GM19452 (cell line): Measurements from ENCODE around the gene PPP1R1A.

Experiments used
- ATAC-seq: cut with Tn5 transposase; IDR thresholded peaks from one replicate; pipeline ENCODE4 v1.9.1; 2021; ENCODE audit not compliant: unreplicated experiment

Gene PPP1R1A, protein sequence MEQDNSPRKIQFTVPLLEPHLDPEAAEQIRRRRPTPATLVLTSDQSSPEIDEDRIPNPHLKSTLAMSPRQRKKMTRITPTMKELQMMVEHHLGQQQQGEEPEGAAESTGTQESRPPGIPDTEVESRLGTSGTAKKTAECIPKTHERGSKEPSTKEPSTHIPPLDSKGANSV

DNA sequence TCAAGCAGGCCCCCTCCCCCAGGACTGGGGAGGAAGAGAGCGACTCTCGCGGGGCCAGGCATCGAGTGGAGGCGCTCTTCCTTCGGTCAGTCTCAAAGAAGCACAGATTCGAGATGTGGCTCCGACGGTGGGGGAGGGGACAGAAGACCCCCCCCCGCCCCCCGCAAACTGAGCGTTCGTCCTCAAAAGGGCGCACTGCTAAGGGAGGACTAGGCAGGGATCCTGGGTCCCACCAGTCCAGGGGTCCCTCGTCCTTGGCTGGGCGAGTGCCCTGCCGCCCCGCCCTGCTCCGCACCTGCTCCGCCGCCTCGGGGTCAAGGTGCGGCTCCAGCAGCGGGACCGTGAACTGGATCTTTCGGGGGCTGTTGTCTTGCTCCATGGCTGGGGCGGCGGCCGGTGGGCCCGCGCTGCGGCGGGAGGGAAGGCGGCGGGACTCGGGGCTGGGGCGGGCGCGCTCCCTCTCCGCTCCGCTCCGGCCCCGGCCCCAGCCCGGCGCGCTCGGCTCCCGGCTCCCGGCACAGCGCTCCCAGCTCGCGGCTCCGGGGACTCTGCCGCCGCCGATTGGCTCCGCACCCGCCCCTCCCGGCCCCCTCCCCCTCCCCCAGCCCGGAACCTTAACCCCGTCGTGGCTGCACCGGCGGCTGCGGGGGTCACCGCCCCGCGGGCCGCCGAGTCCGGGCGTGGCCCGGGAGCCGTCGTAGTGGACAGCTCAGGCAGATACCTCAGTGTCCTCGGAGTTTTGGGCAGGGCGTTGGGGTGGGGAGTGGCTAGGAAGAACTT is at the start of gene PPP1R1A:
TSS of gene PPP1R1A (minus strand) at position 550 of the 780 bp plus-strand sequence. CDS start at position 379, 171 bp downstream.
- no peak for ATAC-seq

DNA sequence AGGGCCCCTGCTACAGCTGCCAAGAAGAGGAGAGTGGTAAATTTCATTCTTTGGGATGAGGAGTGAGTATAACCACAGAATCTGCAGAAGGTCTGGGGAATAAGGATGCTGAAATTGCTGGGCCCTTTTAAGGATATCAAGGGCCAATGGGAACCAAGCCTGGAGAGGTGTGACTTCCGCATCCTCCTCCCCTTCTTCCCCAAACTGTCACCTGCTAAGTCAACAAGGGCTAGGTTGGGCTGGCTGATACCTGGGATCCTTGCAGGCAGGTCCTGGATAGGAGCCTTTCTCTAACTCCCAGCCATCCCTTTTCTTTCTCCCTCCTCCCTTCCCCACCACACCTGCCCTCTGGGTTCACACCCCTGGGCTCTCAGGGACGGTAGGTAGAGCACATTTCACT is 46.3 kb upstream of the PPP1R1A start, which contains the start of gene LACRT:
TSS of gene LACRT (minus strand) at position 101 of the 400 bp plus-strand sequence. CDS start at position 47, 54 bp downstream.
- ATAC-seq = no peak

DNA sequence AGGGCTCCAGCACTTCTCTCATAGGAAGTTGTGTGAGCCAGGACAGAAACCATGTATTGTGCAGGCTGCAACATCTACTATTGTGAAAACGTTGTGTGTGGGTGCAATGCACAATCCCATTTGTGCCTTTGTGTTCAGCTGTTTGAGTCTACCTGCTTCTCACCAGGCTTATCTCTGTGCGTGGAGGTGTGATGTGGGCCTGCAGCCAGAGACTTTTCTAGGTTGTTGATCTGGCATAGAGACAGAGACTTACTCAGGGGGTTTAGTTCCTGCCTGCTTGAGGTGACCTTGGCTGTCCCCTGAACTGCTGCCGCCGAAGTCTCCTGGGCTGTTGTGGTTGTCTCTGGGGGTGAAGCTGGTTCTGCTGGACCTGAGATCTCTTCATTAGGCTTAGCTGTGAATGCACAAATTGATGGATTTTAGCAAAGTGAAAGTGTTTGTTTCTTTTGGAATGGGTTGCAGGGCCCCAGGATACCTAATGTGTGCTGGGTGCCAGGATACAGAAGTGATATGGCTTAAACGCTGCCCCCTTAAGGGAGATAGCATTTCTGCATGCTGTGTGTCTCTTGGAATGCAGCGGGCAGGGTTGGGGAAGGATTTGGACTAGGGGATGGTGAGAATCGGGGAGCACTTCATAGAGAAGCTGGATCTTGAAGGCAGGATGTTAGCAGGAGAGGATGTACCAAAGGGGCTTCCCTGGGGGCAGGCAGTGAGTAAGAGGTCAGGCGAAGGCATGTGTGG is 43.7 kb upstream of the PPP1R1A start:
- ATAC-seq = no peak

DNA sequence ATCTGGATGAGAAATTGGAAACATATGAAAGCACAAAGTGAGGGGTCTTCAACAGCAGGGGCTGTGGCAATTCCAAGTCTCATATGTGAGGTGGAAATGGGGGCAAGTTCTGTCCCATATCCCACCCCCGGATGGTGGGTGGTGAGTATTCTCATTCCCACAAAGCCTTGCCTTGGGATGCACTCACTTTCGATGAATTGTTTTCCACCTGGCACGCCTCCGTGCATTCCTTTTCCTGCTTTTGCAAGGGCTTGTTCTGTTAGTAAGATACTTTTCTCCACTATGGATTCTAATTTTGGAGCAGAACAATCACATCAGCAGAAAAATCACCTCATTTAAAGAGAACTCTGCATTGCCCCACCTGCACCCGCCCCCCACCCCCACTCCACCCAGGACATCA is 43.1 kb upstream of the PPP1R1A start:
- ATAC-seq = no peak

DNA sequence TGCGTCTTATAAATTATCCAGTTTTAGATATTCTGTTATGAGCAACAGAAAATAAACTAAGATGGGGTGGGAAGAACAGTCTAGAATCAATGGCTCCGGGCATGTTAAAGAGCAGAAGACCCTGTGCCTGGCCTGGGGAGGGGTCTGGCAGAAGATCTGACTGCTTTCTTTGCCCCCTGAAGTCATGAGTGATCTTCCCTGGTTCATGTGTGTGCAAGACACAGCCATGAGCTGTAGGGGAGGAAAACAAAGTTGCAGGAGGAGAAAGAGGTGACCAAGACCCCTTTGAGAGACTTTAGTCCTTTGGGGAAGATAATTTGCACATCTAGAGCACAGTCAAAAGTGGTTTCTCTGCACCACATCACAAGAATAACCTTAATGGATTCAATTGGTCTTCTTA is 41.5 kb upstream of the PPP1R1A start:
- ATAC-seq = no peak

DNA sequence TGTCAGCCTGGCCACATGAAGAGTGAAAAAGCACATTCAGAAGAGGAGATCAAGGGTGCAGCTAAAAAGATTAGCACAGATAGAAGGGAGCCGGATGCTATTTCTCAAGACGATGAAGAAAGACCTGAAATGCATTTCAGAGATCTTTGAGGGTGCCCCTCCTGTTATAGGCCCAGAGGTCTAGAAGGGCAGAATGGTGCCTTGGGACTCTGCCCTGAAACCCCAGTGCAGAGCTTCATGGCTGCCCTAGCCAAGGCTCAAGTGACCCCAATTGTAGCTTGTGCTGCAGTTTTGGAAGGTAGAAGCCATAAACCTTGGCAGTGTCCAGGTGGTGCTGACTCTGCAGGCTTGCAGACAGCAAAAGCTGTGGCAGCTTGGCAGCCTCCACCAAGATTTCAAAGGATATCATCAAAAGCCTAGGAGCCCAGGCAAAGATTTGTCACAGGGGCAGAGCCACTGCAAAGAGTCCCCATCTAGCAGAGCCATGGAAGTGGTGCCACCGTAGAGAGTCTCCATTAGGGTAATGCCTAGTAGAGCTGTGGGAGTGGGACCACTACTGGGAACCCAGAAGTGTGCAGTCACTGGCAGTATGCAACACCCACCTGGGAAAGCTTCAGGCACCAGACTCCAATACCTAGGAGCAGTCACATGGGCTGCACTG is 39.9 kb upstream of the PPP1R1A start:
- ATAC-seq = no peak

DNA sequence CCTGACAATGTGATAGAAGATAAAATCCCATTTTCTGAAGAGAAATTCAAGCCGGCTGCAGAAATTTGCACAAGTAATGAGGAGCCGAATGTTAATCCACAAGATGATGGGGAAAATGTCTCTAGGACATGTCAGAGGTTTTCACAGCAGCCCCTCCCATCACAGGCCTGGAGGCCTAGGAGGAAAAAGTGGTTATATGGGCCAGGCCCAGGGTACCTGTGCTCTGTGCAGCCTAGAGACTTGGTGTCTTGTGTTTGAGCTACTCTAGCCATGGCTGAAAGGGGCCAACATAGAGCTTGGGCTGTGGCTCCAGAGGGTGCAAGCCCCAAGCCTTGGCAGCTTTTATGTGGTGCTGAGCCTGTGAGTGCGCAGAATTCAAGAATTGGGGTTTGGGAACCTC is 38.8 kb upstream of the PPP1R1A start:
- ATAC-seq = no peak

DNA sequence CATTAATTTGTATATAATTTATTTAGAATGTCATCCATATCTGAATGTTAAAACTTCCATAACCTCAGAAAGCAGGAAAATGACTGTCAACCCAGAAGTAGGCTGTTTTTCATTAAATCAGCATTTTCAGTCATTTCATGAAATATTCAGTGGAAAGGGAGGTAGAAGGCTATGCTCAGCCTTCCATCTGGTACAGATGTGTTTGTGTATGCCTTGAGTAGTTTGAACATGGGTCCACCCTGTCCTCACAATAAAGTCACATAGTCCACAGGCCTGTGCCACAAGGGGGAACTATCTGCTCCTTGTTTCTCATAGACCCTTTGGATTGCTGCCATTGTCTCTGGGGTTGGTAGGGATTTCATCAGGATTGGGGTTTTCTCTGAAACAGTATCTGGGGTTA is 37.1 kb upstream of the PPP1R1A start:
- no peak for ATAC-seq

DNA sequence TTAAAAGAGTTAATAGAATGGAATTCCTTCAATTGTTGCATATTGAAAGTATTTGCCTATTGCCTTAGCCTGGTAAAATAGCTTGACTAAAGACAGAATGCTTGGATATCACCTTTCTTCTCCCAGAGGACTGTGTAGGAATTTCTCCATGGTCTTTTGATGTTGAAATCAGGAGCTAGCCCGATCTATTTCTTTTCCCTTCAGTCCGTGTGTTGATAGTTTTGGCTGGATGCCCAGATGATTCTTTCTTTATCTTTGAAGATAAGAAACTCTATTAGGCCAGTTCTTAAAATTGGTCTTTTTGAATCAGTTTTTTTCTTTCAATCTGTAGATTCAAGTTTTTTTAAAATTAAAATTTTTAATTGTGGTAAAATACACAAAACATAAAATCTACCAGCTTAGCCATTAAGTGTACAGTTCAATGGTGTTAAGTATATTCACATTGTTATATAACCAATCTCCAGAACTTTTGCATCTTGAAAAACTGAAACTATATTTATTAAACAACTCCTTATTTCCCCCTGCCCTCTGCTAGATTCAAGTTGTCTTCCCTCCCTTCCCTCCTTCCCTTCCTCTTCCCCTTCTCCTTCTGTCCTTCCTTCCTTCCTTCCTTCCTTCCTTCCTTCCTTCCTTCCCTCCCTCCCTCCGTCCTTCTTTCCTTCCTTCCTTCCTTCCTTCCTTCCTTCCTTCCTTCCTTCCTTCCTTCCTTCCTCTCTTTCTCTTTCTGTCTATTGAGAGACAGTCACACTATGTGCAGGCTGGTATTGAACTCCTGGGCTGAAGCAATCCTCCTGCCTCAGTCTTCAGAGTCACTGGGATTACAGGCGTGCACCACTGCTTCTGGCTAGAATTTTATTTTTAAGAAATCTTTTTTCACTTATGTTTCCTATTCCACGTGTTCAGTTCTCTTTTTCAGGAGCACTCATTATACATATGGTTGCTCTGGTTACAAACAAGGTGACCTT is 36.1 kb upstream of the PPP1R1A start:
- ATAC-seq = no peak

DNA sequence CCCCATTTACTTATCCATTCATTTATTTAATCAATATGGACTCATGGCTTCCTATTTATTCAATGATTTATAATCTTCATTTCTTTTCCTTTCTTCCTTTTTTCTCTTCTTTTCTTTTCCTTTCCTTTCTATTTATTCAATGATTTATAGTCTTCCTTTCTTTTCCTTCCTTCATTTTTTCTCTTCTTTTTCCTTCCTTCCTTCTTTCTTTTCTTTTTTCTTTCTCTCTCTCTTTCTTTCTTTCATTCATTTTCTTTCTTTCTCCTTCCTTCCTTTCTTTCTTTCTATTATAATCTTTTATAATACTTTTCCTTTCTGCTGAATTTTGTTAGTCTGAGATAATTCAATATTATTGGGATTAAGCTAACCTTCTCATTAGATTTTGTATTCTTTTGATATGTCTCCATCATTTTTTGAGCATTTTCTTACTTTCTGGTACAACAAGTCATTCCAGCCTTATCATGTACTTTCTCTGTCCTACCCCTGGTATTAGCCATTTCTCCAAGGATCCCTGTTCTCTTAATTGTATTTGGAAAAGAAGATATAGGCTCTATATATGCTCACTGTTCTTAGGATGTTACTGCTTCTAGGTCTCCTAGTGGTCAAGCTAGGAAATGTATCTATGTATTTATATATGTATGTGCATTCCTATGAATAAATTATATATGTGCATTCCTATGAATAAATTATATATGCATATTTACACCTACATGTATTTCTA is 34.2 kb upstream of the PPP1R1A start:
- ATAC-seq = no peak

DNA sequence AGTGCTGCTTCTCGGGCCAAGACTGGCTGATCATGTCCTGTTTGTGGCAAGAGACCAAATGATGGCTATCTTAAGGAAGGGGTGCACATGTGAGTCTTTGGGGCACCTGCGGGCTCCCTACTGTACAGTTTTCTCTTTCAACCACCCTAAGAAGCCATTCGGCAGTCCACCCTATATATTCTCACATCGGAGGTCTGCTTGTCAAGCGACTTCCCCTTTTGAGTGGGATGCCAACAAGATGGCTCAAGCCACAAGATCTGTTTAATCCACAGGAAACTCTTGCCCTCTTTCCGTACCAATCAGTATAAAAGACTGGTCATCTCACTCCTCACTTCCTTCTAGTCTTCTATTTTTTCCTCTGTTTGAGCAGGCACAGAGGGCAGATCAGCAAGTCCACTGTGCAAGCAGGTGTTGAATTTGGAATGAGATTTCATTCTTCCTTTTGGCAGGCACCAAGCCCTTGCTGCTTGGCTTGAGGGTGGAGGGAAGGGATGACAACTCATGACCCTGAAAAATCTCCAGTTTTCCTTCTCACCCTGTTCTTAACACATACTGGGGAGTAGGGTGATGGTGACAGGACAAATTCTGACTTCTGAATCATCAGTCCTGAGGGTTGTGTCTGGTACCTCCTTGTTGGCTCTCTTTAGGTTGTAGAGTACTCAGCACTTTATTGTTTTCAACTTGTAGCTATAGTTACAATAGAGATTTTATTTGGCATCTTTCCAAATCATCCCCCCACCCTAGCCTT is 28.6 kb upstream of the PPP1R1A start:
- ATAC-seq = no peak

DNA sequence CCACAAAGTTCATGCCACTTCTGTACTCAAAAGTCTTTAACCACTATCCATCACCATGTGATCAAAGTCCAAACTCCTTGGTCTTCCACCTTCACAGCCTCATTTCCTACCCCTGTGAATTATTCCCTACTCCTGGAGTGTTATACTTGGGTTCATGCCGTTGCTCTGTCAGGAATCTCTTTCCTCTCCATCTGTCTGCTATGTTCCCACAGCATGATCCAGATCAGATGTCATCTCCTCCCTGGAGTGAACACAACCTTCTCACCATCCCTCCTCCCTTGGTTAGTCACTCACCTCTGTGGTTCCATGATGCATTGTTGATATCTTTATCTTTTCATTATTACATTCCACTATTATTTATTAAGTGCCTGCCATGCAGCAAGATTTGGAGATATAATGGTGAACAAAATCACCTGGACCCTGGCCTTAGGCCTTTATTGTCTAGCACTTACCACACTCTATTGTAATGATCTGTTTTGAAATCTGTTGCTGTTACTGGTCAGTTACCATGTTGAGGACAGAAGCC is 23.8 kb upstream of the PPP1R1A start:
- ATAC-seq = no peak

DNA sequence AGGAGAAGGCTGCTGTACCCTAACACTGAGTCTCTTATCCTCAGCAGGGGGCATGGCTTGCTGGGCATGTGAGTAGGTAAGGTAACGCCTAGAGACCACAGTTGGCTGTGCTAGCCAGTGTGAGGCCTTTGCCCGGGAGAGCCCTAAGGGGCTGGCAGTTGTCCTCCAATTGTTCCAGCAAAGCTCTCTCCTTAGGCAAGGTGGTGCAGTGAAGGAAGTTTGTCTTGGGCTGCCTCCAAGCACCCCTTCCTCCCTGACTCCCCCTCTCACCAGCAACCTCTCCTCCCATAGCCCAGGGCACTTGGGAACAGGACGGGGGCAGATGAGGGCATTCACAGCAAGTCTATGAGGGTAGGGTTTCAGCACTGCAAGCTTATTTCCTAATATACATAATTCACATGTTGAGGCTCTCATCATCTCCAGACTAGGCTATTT is 23.3 kb upstream of the PPP1R1A start:
- ATAC-seq = no peak

DNA sequence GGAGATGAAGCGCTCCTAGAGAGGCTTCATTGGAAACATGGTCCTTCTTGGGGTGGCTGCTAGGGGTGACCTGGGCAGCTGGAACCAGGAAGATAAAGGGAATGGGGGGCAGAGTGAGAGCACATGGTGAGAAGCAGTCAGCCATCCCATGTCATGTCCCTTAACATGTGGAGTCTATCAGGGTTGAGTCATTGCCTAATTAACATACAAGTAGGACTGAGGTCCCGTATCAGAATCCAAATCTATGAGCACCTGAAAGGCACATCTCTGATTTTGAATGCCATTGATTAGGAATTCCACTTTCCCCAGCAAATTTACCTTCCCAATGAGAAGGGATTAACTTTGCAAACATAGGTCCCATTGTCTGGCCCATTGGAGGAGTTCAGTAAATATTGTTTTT is 20.3 kb upstream of the PPP1R1A start:
- no peak for ATAC-seq

DNA sequence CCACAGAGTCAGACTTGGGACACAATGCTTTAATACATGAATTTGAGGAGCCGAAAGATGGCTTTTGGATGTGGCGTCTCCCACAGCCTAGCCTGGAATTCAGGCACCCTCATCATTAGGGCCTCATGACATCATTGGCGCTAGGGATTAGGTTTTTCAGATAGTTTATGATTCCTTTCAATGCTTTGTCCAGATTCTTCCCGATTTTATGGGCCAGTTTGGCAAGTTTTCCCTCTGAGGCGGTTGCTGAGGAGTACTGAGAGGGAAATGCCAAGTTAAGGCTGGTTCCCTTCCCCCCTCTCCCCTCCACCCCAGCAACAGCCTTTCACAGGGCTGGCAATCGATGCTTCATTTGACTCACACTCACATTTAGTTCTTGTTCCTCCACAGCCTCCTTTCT is 19.7 kb upstream of the PPP1R1A start:
- ATAC-seq = no peak

DNA sequence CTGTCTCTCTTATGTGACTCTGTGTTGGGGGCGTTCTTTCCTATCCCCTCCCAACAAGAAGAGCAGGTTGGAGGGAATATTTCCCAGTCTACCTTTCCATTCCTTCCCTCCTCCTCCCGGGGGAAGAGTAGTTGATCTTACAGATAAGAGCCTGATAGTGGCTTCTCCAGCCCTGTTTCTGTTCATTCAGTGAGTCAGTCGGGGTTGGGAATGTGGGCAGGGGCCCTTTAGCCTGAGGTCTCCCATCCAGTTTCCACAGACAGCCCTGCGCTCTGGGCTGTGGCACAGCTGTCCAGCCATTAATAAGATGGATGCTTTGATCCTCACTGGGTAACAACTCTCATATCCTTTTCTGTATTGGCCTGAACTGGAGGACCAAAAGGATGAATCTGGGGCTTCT is 18.1 kb upstream of the PPP1R1A start:
- no peak for ATAC-seq

DNA sequence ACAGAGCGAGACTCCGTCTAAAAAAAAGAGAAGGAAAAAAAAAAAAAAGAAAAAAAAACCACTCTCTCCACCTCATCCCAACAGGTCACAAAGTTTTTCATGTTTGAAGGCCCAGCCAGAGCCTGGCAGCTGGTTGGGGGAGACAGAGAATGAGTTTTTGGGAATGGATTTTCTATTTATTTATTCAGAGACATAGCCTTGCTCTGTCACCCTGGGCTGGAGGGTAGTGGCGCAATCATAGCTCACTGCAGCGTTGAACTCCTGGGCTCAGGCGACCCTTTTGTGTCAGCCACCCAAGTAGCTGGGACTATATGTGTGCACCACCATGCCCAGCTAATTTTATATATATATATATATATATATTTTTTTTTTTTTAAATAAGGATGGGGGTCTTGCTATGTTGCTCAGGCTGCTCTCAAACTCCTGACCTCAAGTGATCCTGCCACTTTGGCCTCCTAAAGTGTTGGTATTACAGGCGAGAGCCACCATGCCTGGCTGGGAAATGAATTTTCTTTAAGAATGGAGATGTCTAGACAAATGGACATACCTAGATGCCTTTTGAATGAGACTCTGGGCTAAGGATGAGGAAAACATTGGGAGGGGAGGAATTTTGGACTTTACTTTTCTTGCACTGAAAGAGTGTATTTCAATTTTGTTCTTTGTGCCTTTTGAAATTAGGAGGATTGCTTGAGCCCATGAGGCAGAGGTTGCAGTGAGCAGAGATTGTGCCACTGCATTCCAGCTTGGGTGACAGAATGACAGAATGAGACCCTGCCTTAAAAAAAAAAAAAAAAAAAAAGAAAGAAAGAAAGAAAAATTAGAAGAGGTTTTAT is 16.9 kb upstream of the PPP1R1A start:
- no peak for ATAC-seq

DNA sequence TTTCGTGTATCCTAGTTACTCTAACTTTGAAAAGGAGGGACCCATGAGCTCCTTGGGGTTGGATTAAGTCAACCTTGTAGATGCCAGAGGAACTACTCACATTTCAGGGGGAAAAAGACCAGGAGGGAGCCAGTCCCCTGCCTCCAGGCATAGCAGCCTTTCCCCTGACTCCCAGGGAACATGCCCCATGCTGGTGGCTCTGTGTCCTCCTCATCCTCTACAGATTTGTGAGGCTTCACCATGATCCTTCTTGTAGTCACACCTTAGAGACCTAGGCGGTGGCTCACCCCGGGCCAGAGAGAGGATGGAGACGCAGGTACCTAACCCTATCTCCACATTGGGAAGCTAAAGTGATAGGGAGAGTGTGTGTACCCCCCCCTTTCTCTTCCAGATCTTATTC is 16.0 kb upstream of the PPP1R1A start:
- ATAC-seq = no peak
